Activated CD4-positive, alpha-beta memory T cell treated with anti-CD3 and anti-CD28 coated beads, Interleukin-2, amount 10 ng/mL, durations not matched to agents 7 days and 5 days (primary cell): ENCODE data around the gene PRKCQ. TPM values are rescaled to one million over a fixed set of nuclear protein-coding genes. Genes with fewer than 3 reads are reported as not detected.
"Not testable (repeated sequence)": the region's sequence is repeated elsewhere in the genome, so short reads cannot be mapped to it uniquely, and the experiment has no call there.

Source experiments
- CTCF ChIA-PET: fragments of 350-600 bp; sonication (Branson Sonifier 250); formaldehyde crosslinking; loops from one replicate; lab custom pipeline; 2021; ENCODE audit warnings: antibody characterized with exemption, inconsistent platforms; lab: Charles Lee
- POLR2A ChIA-PET: fragments of 350-600 bp; sonication (Branson Sonifier 250); formaldehyde crosslinking; loops from one replicate; lab custom pipeline; 2021; ENCODE audit warnings: antibody characterized with exemption; lab: Charles Lee
- DNase-seq: peaks from one replicate; pipeline ENCODE4 v3.0.0-alpha.2; 2020
- H3K27ac Mint-ChIP-seq: one replicate; pipeline ENCODE4 v1.8.0; 2021; ENCODE audit warnings: mild to moderate bottlenecking, mixed read lengths
- H3K27me3 Mint-ChIP-seq: one replicate; pipeline ENCODE4 v1.8.0; 2021; ENCODE audit warnings: mixed read lengths
- H3K36me3 Mint-ChIP-seq: one replicate; pipeline ENCODE4 v1.8.0; 2021; ENCODE audit warnings: low read depth, mixed read lengths
- H3K4me1 Mint-ChIP-seq: one replicate; pipeline ENCODE4 v1.8.0; 2021; ENCODE audit warnings: mixed read lengths
- H3K4me3 Mint-ChIP-seq: one replicate; pipeline ENCODE4 v1.8.0; 2021; ENCODE audit warnings: mild to moderate bottlenecking, mixed read lengths
- H3K9me3 Mint-ChIP-seq: one replicate; pipeline ENCODE4 v1.8.0; 2021; ENCODE audit warnings: mixed read lengths
- total RNA-seq, 2 experiments: library from RNA; stranded (reverse); gene quantifications; one replicate each; pipeline ENCODE4 v1.2.3, GENCODE V29; 2021

Gene PRKCQ
- total RNA-seq, 2 experiments from 2014 or later, result 69.3 to 70.6 TPM

- H3K4me1 Mint-ChIP-seq, result peaks cover 62% of the 10 kb centered on the region
- H3K4me3 Mint-ChIP-seq, result no peak overlapping the region
- CTCF ChIA-PET, result interaction anchor here (1.6 kb wide), 1 partner anchor 10 kb away, joined by 7 read pairs; no protein-coding TSS in a partner anchor
- peak; percentile 28 for DNase-seq
- H3K9me3 Mint-ChIP-seq, result no peaks in the 10 kb centered on the region
- no peaks in the 10 kb centered on the region for H3K27me3 Mint-ChIP-seq
- peaks cover 91% of the 10 kb centered on the region for H3K36me3 Mint-ChIP-seq
- peak overlapping the region; percentile 72 for H3K27ac Mint-ChIP-seq
- POLR2A ChIA-PET, result interaction anchor here (0.7 to 4.6 kb wide), 9 partner anchors 9 to 100 kb away, joined by 3 to 25 read pairs (median 5); no protein-coding TSS in a partner anchor
Observed at GRCh38 chr10:6482737-6483357, 97.2 kb downstream of the PRKCQ start.

GRCh38 chr10:6478722-6479121 is 101.4 kb downstream of the PRKCQ start:
- ChIA-PET POLR2A (no interaction called here), CTCF (no interaction called here)
- peaks cover 58% of the 10 kb centered on the region for H3K4me1 Mint-ChIP-seq
- H3K27ac Mint-ChIP-seq, result peak overlapping the region; percentile 5
- H3K36me3 Mint-ChIP-seq, result peaks cover 89% of the 10 kb centered on the region
- no peaks in the 10 kb centered on the region for H3K9me3 Mint-ChIP-seq
- no peak for DNase-seq
- H3K4me3 Mint-ChIP-seq, result no peak overlapping the region
- H3K27me3 Mint-ChIP-seq, result no peaks in the 10 kb centered on the region

- Mint-ChIP-seq H3K27ac (no peak overlapping the region), H3K27me3 (no peaks in the 10 kb centered on the region), H3K9me3 (no peaks in the 10 kb centered on the region), H3K36me3 (peaks cover 82% of the 10 kb centered on the region), H3K4me1 (peaks cover 55% of the 10 kb centered on the region), H3K4me3 (no peak overlapping the region)
- CTCF ChIA-PET, result interaction anchor here (0.8 kb wide), 1 partner anchor 51 kb away, joined by 3 read pairs; no protein-coding TSS in a partner anchor
- DNase-seq, result no peak
- POLR2A ChIA-PET, result interaction anchor here (4.5 to 6.2 kb wide), 2 partner anchors 16 to 104 kb away, joined by 47 to 95 read pairs; partner anchors contain the start of gene PRKCQ
Observed at GRCh38 chr10:6476989-6477388, 103.1 kb downstream of the PRKCQ start.

- H3K36me3 Mint-ChIP-seq, result peaks cover 85% of the 10 kb centered on the region
- ChIA-PET CTCF (interaction anchor here (0.6 to 3.3 kb wide), 6 partner anchors 13 to 106 kb away, joined by 4 to 17 read pairs (median 12); partner anchors contain the start of gene PRKCQ), POLR2A (interaction anchor here (1.1 to 6.2 kb wide), 5 partner anchors 18 to 413 kb away, joined by 4 to 95 read pairs (median 29); partner anchors contain the start of genes IL2RA and PRKCQ)
- H3K27ac Mint-ChIP-seq, result peak overlapping the region; percentile 96
- no peaks in the 10 kb centered on the region for H3K27me3 Mint-ChIP-seq
- DNase-seq, result no peak
- no peak overlapping the region for H3K4me3 Mint-ChIP-seq
- peaks cover 66% of the 10 kb centered on the region for H3K4me1 Mint-ChIP-seq
- peaks cover 4% of the 10 kb centered on the region for H3K9me3 Mint-ChIP-seq
Observed at GRCh38 chr10:6474871-6475270, 105.2 kb downstream of the PRKCQ start.

GRCh38 chr10:6473901-6474370 is 106.1 kb downstream of the PRKCQ start:
- Mint-ChIP-seq H3K4me1 (peaks cover 66% of the 10 kb centered on the region), H3K9me3 (peaks cover 5% of the 10 kb centered on the region), H3K27ac (peak overlapping the region; percentile 96), H3K36me3 (peaks cover 88% of the 10 kb centered on the region), H3K4me3 (peak overlapping the region; percentile 86), H3K27me3 (no peaks in the 10 kb centered on the region)
- ChIA-PET POLR2A (interaction anchor here (0.6 to 6.2 kb wide), 28 partner anchors 10 to 412 kb away, joined by 3 to 95 read pairs (median 4); partner anchors contain the start of genes IL2RA, PFKFB3 and PRKCQ), CTCF (interaction anchor here (0.6 to 3.3 kb wide), 22 partner anchors 9 to 301 kb away, joined by 3 to 17 read pairs (median 4); partner anchors contain the start of gene PRKCQ)
- DNase-seq, result peak; percentile 38

- CTCF ChIA-PET, result interaction anchor here (0.8 to 3.3 kb wide), 20 partner anchors 10 to 300 kb away, joined by 3 to 17 read pairs (median 4); partner anchors contain the start of gene PRKCQ
Observed at GRCh38 chr10:6473430-6473829, 106.6 kb downstream of the PRKCQ start.

GRCh38 chr10:6472710-6473005 is 107.4 kb downstream of the PRKCQ start:
- peak overlapping the region; percentile 96 for H3K27ac Mint-ChIP-seq
- peaks cover 87% of the 10 kb centered on the region for H3K36me3 Mint-ChIP-seq
- not testable (repeated sequence) for DNase-seq, H3K27me3 Mint-ChIP-seq, H3K4me3 Mint-ChIP-seq, H3K9me3 Mint-ChIP-seq
- ChIA-PET CTCF (interaction anchor here (0.6 to 2.7 kb wide), 8 partner anchors 10 to 191 kb away, joined by 3 to 16 read pairs (median 7); no protein-coding TSS in a partner anchor), POLR2A (interaction anchor here (1.9 to 6.2 kb wide), 9 partner anchors 9 to 108 kb away, joined by 6 to 95 read pairs (median 22); partner anchors contain the start of gene PRKCQ)
- H3K4me1 Mint-ChIP-seq, result peaks cover 60% of the 10 kb centered on the region

More at GRCh38 chr10:6473430-6473829, 106.6 kb downstream of the PRKCQ start:
- Mint-ChIP-seq H3K36me3 (peaks cover 87% of the 10 kb centered on the region), H3K9me3 (peaks cover 5% of the 10 kb centered on the region), H3K4me3 (peak overlapping the region; percentile 22), H3K27ac (peak overlapping the region; percentile 96), H3K27me3 (no peaks in the 10 kb centered on the region), H3K4me1 (peaks cover 62% of the 10 kb centered on the region)
- peak; percentile 65 for DNase-seq
- POLR2A ChIA-PET, result interaction anchor here (0.6 to 6.2 kb wide), 26 partner anchors 10 to 411 kb away, joined by 3 to 95 read pairs (median 5); partner anchors contain the start of genes IL2RA, PFKFB3 and PRKCQ

GRCh38 chr10:6470894-6471618 is 109.0 kb downstream of the PRKCQ start:
- Mint-ChIP-seq H3K36me3 (peaks cover 87% of the 10 kb centered on the region), H3K9me3 (peaks cover 5% of the 10 kb centered on the region), H3K4me1 (peaks cover 62% of the 10 kb centered on the region), H3K4me3 (no peak overlapping the region), H3K27me3 (no peaks in the 10 kb centered on the region), H3K27ac (peak overlapping the region; percentile 62)
- ChIA-PET CTCF (interaction anchor here (1.0 to 1.5 kb wide), 2 partner anchors 195 to 197 kb away, joined by 3 read pairs; no protein-coding TSS in a partner anchor), POLR2A (interaction anchor here (0.6 to 6.2 kb wide), 4 partner anchors 22 to 109 kb away, joined by 4 to 47 read pairs (median 18); partner anchors contain the start of gene PRKCQ)
- no peak for DNase-seq

GRCh38 chr10:6469661-6470060 is 110.4 kb downstream of the PRKCQ start:
- H3K4me1 Mint-ChIP-seq, result peaks cover 58% of the 10 kb centered on the region
- no peaks in the 10 kb centered on the region for H3K27me3 Mint-ChIP-seq
- H3K27ac Mint-ChIP-seq, result no peak overlapping the region
- no peak for DNase-seq
- H3K4me3 Mint-ChIP-seq, result no peak overlapping the region
- ChIA-PET POLR2A (no interaction called here), CTCF (interaction anchor here (1.3 kb wide), 1 partner anchor 11 kb away, joined by 3 read pairs; no protein-coding TSS in a partner anchor)
- peaks cover 5% of the 10 kb centered on the region for H3K9me3 Mint-ChIP-seq
- peaks cover 86% of the 10 kb centered on the region for H3K36me3 Mint-ChIP-seq

GRCh38 chr10:6465854-6466601 is 114.0 kb downstream of the PRKCQ start:
- H3K36me3 Mint-ChIP-seq, result peaks cover 93% of the 10 kb centered on the region
- H3K27me3 Mint-ChIP-seq, result no peaks in the 10 kb centered on the region
- H3K4me1 Mint-ChIP-seq, result peaks cover 31% of the 10 kb centered on the region
- H3K9me3 Mint-ChIP-seq, result peaks cover 6% of the 10 kb centered on the region
- H3K4me3 Mint-ChIP-seq, result no peak overlapping the region
- CTCF ChIA-PET, result interaction anchor here (0.8 kb wide), 1 partner anchor 115 kb away, joined by 3 read pairs; no protein-coding TSS in a partner anchor
- DNase-seq, result no peak
- peak overlapping the region; percentile 1 for H3K27ac Mint-ChIP-seq
- POLR2A ChIA-PET, result interaction anchor here (0.8 to 1.4 kb wide), 2 partner anchors 17 to 118 kb away, joined by 3 read pairs; no protein-coding TSS in a partner anchor

- no peak overlapping the region for H3K27ac Mint-ChIP-seq
- CTCF ChIA-PET, result no interaction called here
Observed at GRCh38 chr10:6465437-6465836, 114.6 kb downstream of the PRKCQ start.

More at GRCh38 chr10:6465437-6465836, 114.6 kb downstream of the PRKCQ start:
- Mint-ChIP-seq H3K36me3 (peaks cover 93% of the 10 kb centered on the region), H3K4me3 (no peak overlapping the region), H3K27me3 (no peaks in the 10 kb centered on the region), H3K4me1 (peaks cover 28% of the 10 kb centered on the region), H3K9me3 (peaks cover 10% of the 10 kb centered on the region)
- POLR2A ChIA-PET, result interaction anchor here (0.8 to 1.4 kb wide), 2 partner anchors 18 to 119 kb away, joined by 3 read pairs; no protein-coding TSS in a partner anchor
- DNase-seq, result no peak
